CD4-positive, alpha-beta memory T cell (primary cell): ENCODE results near the gene FAM169A. TPM values are rescaled to one million over a fixed set of nuclear protein-coding genes. Genes with fewer than 3 reads are reported as not detected.
"Not testable (repeated sequence)": the region's sequence is repeated elsewhere in the genome, so short reads cannot be mapped to it uniquely, and the experiment has no call there.

ENCODE experiments used
- CTCF ChIA-PET: fragments of 350-600 bp; sonication (Branson Sonifier 250); formaldehyde crosslinking; loops from one replicate; lab custom pipeline; 2021; ENCODE audit warnings: inconsistent platforms; ENCODE audit not compliant: partially characterized antibody; lab: Charles Lee
- POLR2A ChIA-PET: fragments of 350-600 bp; sonication (Branson Sonifier 250); formaldehyde crosslinking; loops from one replicate; lab custom pipeline; 2021; ENCODE audit not compliant: partially characterized antibody; lab: Charles Lee
- DNase-seq, 5 donors: peaks; one replicate each; pipeline versions ENCODE4 v3.0.0 to v3.0.0-alpha.2; 2020 to 2022; ENCODE audit warnings: mixed read lengths in 1 of 5
- H3K27ac ChIP-seq: one replicate; pipeline ENCODE4 v1.7.0; 2013; ENCODE audit warnings: low read depth, low read length
- H3K27me3 ChIP-seq: 2 replicates; pipeline ENCODE4 v1.7.0; 2013; ENCODE audit warnings: mild to moderate bottlenecking, low read length, moderate library complexity; ENCODE audit not compliant: insufficient read depth
- H3K36me3 ChIP-seq: 2 replicates; pipeline ENCODE4 v1.7.0; 2013; ENCODE audit warnings: mild to moderate bottlenecking, low read length, moderate library complexity; ENCODE audit not compliant: insufficient read depth
- H3K4me1 ChIP-seq: 2 replicates; pipeline ENCODE4 v1.7.0; 2013; ENCODE audit warnings: mild to moderate bottlenecking, low read length, moderate library complexity; ENCODE audit not compliant: insufficient read depth
- H3K4me3 ChIP-seq, 2 donors: one replicate each; pipeline ENCODE4 v1.7.0; 2013; ENCODE audit warnings: low read length in 2 of 2, mild to moderate bottlenecking in 1 of 2
- H3K9me3 ChIP-seq, 2 donors: one replicate each; pipeline ENCODE4 v1.7.0; 2013; ENCODE audit warnings: low read length in 2 of 2, control low read depth in 1 of 2; ENCODE audit not compliant: control insufficient read depth in 1 of 2
- H3K27ac Mint-ChIP-seq, 7 donors: one replicate each; pipeline ENCODE4 v1.8.0; 2020 to 2021; ENCODE audit warnings: mixed read lengths in 7 of 7, mild to moderate bottlenecking in 6 of 7, inconsistent platforms in 3 of 7, moderate library complexity in 3 of 7
- H3K27me3 Mint-ChIP-seq, 2 donors: one replicate each; pipeline ENCODE4 v1.8.0; 2020 to 2021; ENCODE audit warnings: mixed read lengths in 2 of 2
- H3K36me3 Mint-ChIP-seq, 2 donors: one replicate each; pipeline ENCODE4 v1.8.0; 2020 to 2021; ENCODE audit warnings: mixed read lengths in 2 of 2, inconsistent platforms in 1 of 2, mild to moderate bottlenecking in 1 of 2
- H3K4me1 Mint-ChIP-seq, 4 donors: one replicate each; pipeline ENCODE4 v1.8.0; 2020 to 2021; ENCODE audit warnings: mixed read lengths in 4 of 4, mild to moderate bottlenecking in 1 of 4
- H3K4me3 Mint-ChIP-seq, 8 donors: one replicate each; pipeline ENCODE4 v1.8.0; 2020 to 2021; ENCODE audit warnings: mixed read lengths in 8 of 8, mild to moderate bottlenecking in 7 of 8, moderate library complexity in 6 of 8, inconsistent platforms in 3 of 8
- H3K9me3 Mint-ChIP-seq, 8 donors: one replicate each; pipeline ENCODE4 v1.8.0; 2020 to 2021; ENCODE audit warnings: mixed read lengths in 8 of 8, mild to moderate bottlenecking in 5 of 8, inconsistent platforms in 3 of 8, moderate library complexity in 1 of 8
- intact Hi-C: fragments of 100-400 bp; cut with micrococcal nuclease; formaldehyde crosslinking; loops from one replicate; pipeline ENCODE4 v1.15.1; 2023
- polyA plus RNA-seq, 2 donors: library from polyadenylated mRNA; unstranded; fragments of 300-500 nt; fragmentation: Illumina TruSeq; gene quantifications; one replicate each; pipeline ENCODE4 v1.2.3, GENCODE V29; 2021
- total RNA-seq, 2 experiments: library from RNA; stranded (reverse); gene quantifications; one replicate each; pipeline ENCODE4 v1.2.3, GENCODE V29; 2021

Gene FAM169A
- total and polyA plus RNA-seq, 4 experiments from 2014 or later = 2.5 to 17.1 (median 12.8) TPM

GRCh38 chr5:74801197-74801596 is 65.0 kb downstream of the FAM169A start:
- peaks cover 13 to 19% of the 10 kb centered on the region in 2 donors for H3K36me3 Mint-ChIP-seq
- ChIA-PET CTCF (no interaction called here), POLR2A (no interaction called here)
- H3K4me3 Mint-ChIP-seq = no peak overlapping the region
- intact Hi-C loops = no loop called here
- no peak overlapping the region for H3K27ac Mint-ChIP-seq
- Histone ChIP-seq H3K27me3 (no peaks in the 10 kb centered on the region), H3K9me3 (no peaks in the 10 kb centered on the region), H3K4me1 (no peaks in the 10 kb centered on the region), H3K36me3 (no peaks in the 10 kb centered on the region), H3K4me3 (no peak overlapping the region), H3K27ac (no peak overlapping the region)
- H3K9me3 Mint-ChIP-seq = no peaks in the 10 kb centered on the region
- no peak for DNase-seq
- no peaks in the 10 kb centered on the region for H3K27me3 Mint-ChIP-seq
- H3K4me1 Mint-ChIP-seq = peaks cover 0 to 2% (median 0%) of the 10 kb centered on the region in 4 donors

- POLR2A ChIA-PET = no interaction called here
- peaks cover 21 to 32% of the 10 kb centered on the region in 2 donors for H3K36me3 Mint-ChIP-seq
Observed at GRCh38 chr5:74798977-74799911, 66.9 kb downstream of the FAM169A start.

GRCh38 chr5:74791669-74792068 is 74.5 kb downstream of the FAM169A start:
- H3K4me1 ChIP-seq, H3K36me3 ChIP-seq, H3K27ac ChIP-seq, intact Hi-C loops, H3K9me3 Mint-ChIP-seq, H3K27ac Mint-ChIP-seq, DNase-seq, H3K9me3 ChIP-seq, H3K4me3 ChIP-seq, H3K27me3 Mint-ChIP-seq, CTCF ChIA-PET, H3K4me1 Mint-ChIP-seq, H3K27me3 ChIP-seq, H3K4me3 Mint-ChIP-seq, POLR2A ChIA-PET: not testable (repeated sequence)
- peaks cover 34 to 48% of the 10 kb centered on the region in 2 donors for H3K36me3 Mint-ChIP-seq

More at GRCh38 chr5:74798977-74799911, 66.9 kb downstream of the FAM169A start:
- Histone ChIP-seq H3K4me3 (no peak overlapping the region), H3K4me1 (no peaks in the 10 kb centered on the region), H3K27ac (no peak overlapping the region), H3K36me3 (no peaks in the 10 kb centered on the region), H3K27me3 (no peaks in the 10 kb centered on the region), H3K9me3 (no peaks in the 10 kb centered on the region)
- CTCF ChIA-PET = interaction anchor here (0.8 kb wide), 1 partner anchor 53 kb away, joined by 3 read pairs; no protein-coding TSS in a partner anchor
- H3K4me3 Mint-ChIP-seq = no peak overlapping the region
- H3K27me3 Mint-ChIP-seq = no peaks in the 10 kb centered on the region
- H3K27ac Mint-ChIP-seq = peak overlapping the region in 1 of 7 donors; percentile 36
- intact Hi-C loops = no loop called here
- H3K9me3 Mint-ChIP-seq = no peaks in the 10 kb centered on the region
- DNase-seq = no peak
- no peaks in the 10 kb centered on the region for H3K4me1 Mint-ChIP-seq

- Histone ChIP-seq H3K36me3 (peaks cover 6% of the 10 kb centered on the region), H3K4me1 (no peaks in the 10 kb centered on the region), H3K9me3 (no peaks in the 10 kb centered on the region), H3K27ac (no peak overlapping the region), H3K4me3 (no peak overlapping the region), H3K27me3 (no peaks in the 10 kb centered on the region)
- Mint-ChIP-seq H3K27ac (no peak overlapping the region), H3K9me3 (no peaks in the 10 kb centered on the region), H3K4me3 (no peak overlapping the region), H3K27me3 (no peaks in the 10 kb centered on the region), H3K4me1 (no peaks in the 10 kb centered on the region), H3K36me3 (peaks cover 29 to 32% of the 10 kb centered on the region in 2 donors)
- ChIA-PET POLR2A (no interaction called here), CTCF (no interaction called here)
- intact Hi-C loops = no loop called here
- no peak for DNase-seq
Observed at GRCh38 chr5:74787424-74787823, 78.8 kb downstream of the FAM169A start.

GRCh38 chr5:74786851-74787250 is 79.3 kb downstream of the FAM169A start:
- Mint-ChIP-seq H3K27me3 (no peaks in the 10 kb centered on the region), H3K4me1 (no peaks in the 10 kb centered on the region), H3K9me3 (no peaks in the 10 kb centered on the region), H3K4me3 (no peak overlapping the region), H3K27ac (peak overlapping the region in 1 of 7 donors; percentile 48), H3K36me3 (peaks cover 24 to 29% of the 10 kb centered on the region in 2 donors)
- ChIA-PET POLR2A (no interaction called here), CTCF (no interaction called here)
- no peaks in the 10 kb centered on the region for H3K9me3 ChIP-seq
- DNase-seq = no peak
- no peaks in the 10 kb centered on the region for H3K4me1 ChIP-seq
- no peak overlapping the region for H3K27ac ChIP-seq
- H3K27me3 ChIP-seq = no peaks in the 10 kb centered on the region
- no peak overlapping the region for H3K4me3 ChIP-seq
- peaks cover 6% of the 10 kb centered on the region for H3K36me3 ChIP-seq
- intact Hi-C loops = no loop called here

DNA sequence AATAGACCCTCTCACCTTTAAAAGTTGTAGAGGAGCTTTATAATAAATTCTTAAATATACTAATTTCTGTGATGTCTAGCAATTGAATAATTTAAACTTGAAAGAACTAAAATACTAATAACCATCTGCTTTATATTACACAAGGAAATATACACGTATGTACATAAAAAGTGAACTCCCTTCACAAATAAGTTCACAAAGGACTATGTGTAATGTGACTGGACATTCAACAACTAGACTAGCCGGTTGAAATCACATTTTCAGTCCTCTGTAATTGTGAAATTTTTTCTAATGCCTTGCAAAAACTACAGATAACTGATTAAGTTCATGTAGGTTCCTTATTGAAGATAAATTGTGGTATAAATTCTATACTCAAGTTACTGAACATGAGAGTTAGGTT is 87.6 kb downstream of the FAM169A start:
- no peak for DNase-seq
- ChIA-PET POLR2A (no interaction called here), CTCF (no interaction called here)
- H3K36me3 ChIP-seq = peaks cover 15% of the 10 kb centered on the region
- H3K4me1 ChIP-seq = no peaks in the 10 kb centered on the region
- no peak overlapping the region for H3K4me3 ChIP-seq
- Mint-ChIP-seq H3K4me1 (peaks cover 0 to 3% (median 0%) of the 10 kb centered on the region in 4 donors), H3K36me3 (peaks cover 8 to 39% of the 10 kb centered on the region in 2 donors), H3K27me3 (no peaks in the 10 kb centered on the region), H3K27ac (no peak overlapping the region), H3K9me3 (no peaks in the 10 kb centered on the region), H3K4me3 (no peak overlapping the region)
- H3K27me3 ChIP-seq = no peaks in the 10 kb centered on the region
- H3K27ac ChIP-seq = no peak overlapping the region
- intact Hi-C loops = no loop called here
- H3K9me3 ChIP-seq = no peaks in the 10 kb centered on the region

- H3K27ac Mint-ChIP-seq = peak overlapping the region in 1 of 7 donors; percentile 69
- no peaks in the 10 kb centered on the region for H3K27me3 Mint-ChIP-seq
- no peak overlapping the region for H3K4me3 ChIP-seq
- intact Hi-C loops = no loop called here
- H3K4me3 Mint-ChIP-seq = no peak overlapping the region
- H3K9me3 ChIP-seq = no peaks in the 10 kb centered on the region
- no peak overlapping the region for H3K27ac ChIP-seq
- ChIA-PET CTCF (interaction anchor here (1.8 kb wide), 1 partner anchor 9 kb away, joined by 4 read pairs; no protein-coding TSS in a partner anchor), POLR2A (no interaction called here)
- no peaks in the 10 kb centered on the region for H3K27me3 ChIP-seq
- H3K9me3 Mint-ChIP-seq = no peaks in the 10 kb centered on the region
- peaks cover 29 to 53% of the 10 kb centered on the region in 2 donors for H3K36me3 Mint-ChIP-seq
- H3K36me3 ChIP-seq = peaks cover 27% of the 10 kb centered on the region
- H3K4me1 ChIP-seq = peaks cover 10% of the 10 kb centered on the region
- no peak for DNase-seq
- peaks cover 11 to 18% (median 13%) of the 10 kb centered on the region in 4 donors for H3K4me1 Mint-ChIP-seq
Observed at GRCh38 chr5:74772359-74772758, 93.8 kb downstream of the FAM169A start.
